ENCODE measurements around the gene KIF15.

The KIF15 gene

GRCh38 chr3:44734646-44735168, 26.9 kb upstream of the KIF15 start:
- Histone ChIP-seq H3K27ac (no peak overlapping the region), H3K4me3 (no peak overlapping the region)
- no peak for DNase-seq (ENCODE audit: low spot score)
- no peak for TF ChIP-seq CTCF (IDR thresholded peaks at IDR 0.05)

- H3K4me3 ChIP-seq: peak overlapping the region; percentile 75
- DNase-seq (ENCODE audit: low spot score): no peak
- no peak for TF ChIP-seq CTCF (IDR thresholded peaks at IDR 0.05)
- H3K27ac ChIP-seq: peak overlapping the region; percentile 31 to 73
Measured at GRCh38 chr3:44761101-44761423, 532 bp upstream of the KIF15 start.

- TF ChIP-seq CTCF (IDR thresholded peaks at IDR 0.05): no peak
- H3K4me3 ChIP-seq: peak overlapping the region; percentile 75
- no peak for DNase-seq (ENCODE audit: low spot score)
- no peak overlapping the region for H3K27ac ChIP-seq
Measured at GRCh38 chr3:44762170-44762677, 630 bp downstream of the KIF15 start.

GRCh38 chr3:44762690-44763089, 1.1 kb downstream of the KIF15 start:
- no peak for DNase-seq (ENCODE audit: low spot score)
- Histone ChIP-seq H3K4me3 (no peak overlapping the region), H3K27ac (no peak overlapping the region)
- no peak for TF ChIP-seq CTCF (IDR thresholded peaks at IDR 0.05)

- Histone ChIP-seq H3K4me3 (no peak overlapping the region), H3K27ac (no peak overlapping the region)
- no peak for DNase-seq (ENCODE audit: low spot score)
- TF ChIP-seq CTCF (IDR thresholded peaks at IDR 0.05): no peak
Measured at GRCh38 chr3:44764248-44764647, 2.7 kb downstream of the KIF15 start.

- TF ChIP-seq CTCF (IDR thresholded peaks at IDR 0.05): no peak
Measured at GRCh38 chr3:44771424-44772098, 10.0 kb downstream of the KIF15 start.

GRCh38 chr3:44772099-44772442, 10.5 kb downstream of the KIF15 start:
- DNase-seq (ENCODE audit: low spot score): no peak
- Histone ChIP-seq H3K4me3 (no peak overlapping the region), H3K27ac (no peak overlapping the region)
- no peak for TF ChIP-seq CTCF (IDR thresholded peaks at IDR 0.05)

More at GRCh38 chr3:44771424-44772098, 10.0 kb downstream of the KIF15 start:
- Histone ChIP-seq H3K4me3 (no peak overlapping the region), H3K27ac (no peak overlapping the region)
- DNase-seq (ENCODE audit: low spot score): no peak
